Endodermal cell (in vitro differentiated cells): ENCODE data around the gene ARHGEF6. TPM values are rescaled to one million over a fixed set of nuclear protein-coding genes. Genes with fewer than 3 reads are reported as not detected.

ENCODE experiments used
- DNase-seq: peaks from one replicate; pipeline ENCODE4 v3.0.0-alpha.2; 2017
- H3K27ac ChIP-seq: 2 replicates; pipeline ENCODE4 v1.5.1; 2013; ENCODE audit warnings: mild to moderate bottlenecking, low read depth, low read length, moderate library complexity
- H3K27me3 ChIP-seq: 2 replicates; pipeline ENCODE4 v1.6.1; 2013; ENCODE audit warnings: mild to moderate bottlenecking, low read length, moderate library complexity; ENCODE audit not compliant: insufficient read depth, control insufficient read depth, poor library complexity, severe bottlenecking
- H3K36me3 ChIP-seq: 2 replicates; pipeline ENCODE4 v1.7.0; 2013; ENCODE audit warnings: mild to moderate bottlenecking, low read length, moderate library complexity; ENCODE audit not compliant: control insufficient read depth, insufficient read depth
- H3K4me1 ChIP-seq: one replicate; pipeline ENCODE4 v1.7.0; 2013; ENCODE audit warnings: low read length; ENCODE audit not compliant: control insufficient read depth, insufficient read depth
- H3K4me3 ChIP-seq: 2 replicates; pipeline ENCODE4 v1.5.1; 2013; ENCODE audit warnings: mild to moderate bottlenecking, low read length, moderate library complexity
- H3K9ac ChIP-seq: 2 replicates; pipeline ENCODE4 v1.6.1; 2013; ENCODE audit warnings: mild to moderate bottlenecking, low read length, moderate library complexity; ENCODE audit not compliant: poor library complexity, severe bottlenecking; ENCODE audit errors: extremely low read depth
- H3K9me3 ChIP-seq: 2 replicates; pipeline ENCODE4 v1.6.1; 2013; ENCODE audit warnings: mild to moderate bottlenecking, low read length, moderate library complexity; ENCODE audit not compliant: control insufficient read depth
- H3K27ac Mint-ChIP-seq: 2 replicates; pipeline ENCODE4 v1.8.0; 2020; ENCODE audit warnings: mixed read lengths
- H3K27me3 Mint-ChIP-seq: 2 replicates; pipeline ENCODE4 v1.8.0; 2021; ENCODE audit warnings: mild to moderate bottlenecking, mixed read lengths; ENCODE audit not compliant: insufficient read depth
- H3K36me3 Mint-ChIP-seq: 2 replicates; pipeline ENCODE4 v1.8.0; 2020; ENCODE audit warnings: low read depth, mixed read lengths
- H3K4me1 Mint-ChIP-seq: 2 replicates; pipeline ENCODE4 v1.8.0; 2020; ENCODE audit warnings: mixed read lengths
- H3K4me3 Mint-ChIP-seq: 2 replicates; pipeline ENCODE4 v1.8.0; 2020; ENCODE audit warnings: mild to moderate bottlenecking, moderate library complexity, mixed read lengths
- H3K9me3 Mint-ChIP-seq: 2 replicates; pipeline ENCODE4 v1.8.0; 2020; ENCODE audit warnings: mild to moderate bottlenecking, mixed read lengths
- CTCF ChIP-seq: fragments of 200-600 bp; sonication (generic); conservative IDR thresholded peaks from 2 replicates; pipeline ENCODE4 v1.5.0; 2021; ENCODE audit warnings: antibody characterized with exemption, mild to moderate bottlenecking
- WGBS, 2 experiments: methylation state at CpG; one replicate each; pipeline versions ENCODE4 v1.1.5 to v1.1.7; 2013; ENCODE audit warnings: missing lambda C conversion rate in 2 of 2, mixed read lengths in 1 of 2; ENCODE audit not compliant: insufficient coverage in 1 of 2, insufficient read length in 1 of 2; 5-methylcytosine and 5-hydroxymethylcytosine counted together
- total RNA-seq, 2 donors: library from RNA; stranded (reverse); fragmentation: NEBNext Ultra II Directional in 1 of 2; extraction: Animal tissue kit (Norgen Biotek cat#: 25700) in 1 of 2; gene quantifications; 2 replicates in 1 of 2; 3 replicates in 1 of 2; pipeline ENCODE4 v1.2.1, GENCODE V29; 2021

ARHGEF6 gene
- total RNA-seq, 2 donors from 2014 or later: 1.8 to 2.7 TPM

DNA sequence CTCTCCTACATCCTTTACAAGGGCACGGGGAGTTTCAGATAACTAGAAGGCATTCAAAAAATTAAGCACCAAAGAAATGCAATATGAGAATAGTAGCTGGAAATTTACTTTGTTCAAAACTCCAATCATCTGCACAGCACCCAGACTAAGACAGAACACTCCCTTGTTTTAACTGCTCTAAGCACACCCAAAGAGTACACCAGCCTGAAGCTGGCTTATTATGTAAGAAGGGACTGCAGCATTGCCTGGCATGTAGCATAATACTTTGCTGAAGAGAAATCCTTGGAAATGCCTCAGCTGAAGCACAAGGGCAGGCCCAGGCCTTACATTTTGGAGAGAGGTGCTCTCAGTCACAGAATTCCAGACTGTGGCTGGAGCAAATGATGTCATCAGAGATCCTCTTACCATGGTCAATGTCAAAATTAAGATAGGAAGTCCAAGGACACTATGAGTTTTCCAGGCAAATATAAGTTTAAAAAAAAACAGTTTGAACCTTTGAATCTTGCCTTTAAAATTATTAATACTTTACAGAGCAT, 14.8 kb downstream of the ARHGEF6 start:
- Mint-ChIP-seq H3K27ac (no peak overlapping the region), H3K4me1 (no peaks in the 10 kb centered on the region), H3K4me3 (no peak overlapping the region), H3K9me3 (peaks cover 51% of the 10 kb centered on the region), H3K27me3 (peaks cover 11% of the 10 kb centered on the region), H3K36me3 (no peaks in the 10 kb centered on the region)
- TF ChIP-seq CTCF: no peak
- H3K4me3 ChIP-seq: no peak overlapping the region
- H3K4me1 ChIP-seq: no peaks in the 10 kb centered on the region
- H3K36me3 ChIP-seq: no peaks in the 10 kb centered on the region
- WGBS, 2 experiments: no CpG with 5 or more reads among the region's 1 CpG
- H3K27me3 ChIP-seq: peaks cover 23% of the 10 kb centered on the region
- DNase-seq: no peak
- no peak overlapping the region for H3K9ac ChIP-seq
- H3K9me3 ChIP-seq: no peaks in the 10 kb centered on the region
- H3K27ac ChIP-seq: no peak overlapping the region

DNA sequence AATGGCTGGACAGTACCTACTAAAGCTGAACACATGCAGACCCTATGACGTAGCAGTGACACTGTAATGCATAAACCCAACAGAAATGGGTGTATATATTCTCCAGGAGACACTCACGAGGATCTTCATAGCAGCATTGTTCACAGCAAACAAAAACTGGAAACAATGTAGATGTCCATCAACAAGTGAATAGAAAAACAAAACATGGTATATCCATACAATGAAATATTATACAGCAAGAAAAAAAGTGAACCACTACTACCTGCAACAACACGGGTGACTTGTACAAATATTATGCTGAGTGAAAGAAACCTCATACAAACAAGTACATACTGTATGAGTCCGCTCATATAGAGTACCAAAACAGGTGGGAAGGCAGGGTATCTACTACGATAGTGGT, 16.5 kb downstream of the ARHGEF6 start:
- no peaks in the 10 kb centered on the region for H3K36me3 Mint-ChIP-seq
- Histone ChIP-seq H3K36me3 (no peaks in the 10 kb centered on the region), H3K9me3 (no peaks in the 10 kb centered on the region), H3K9ac (no peak overlapping the region), H3K4me3 (no peak overlapping the region), H3K27me3 (peaks cover 23% of the 10 kb centered on the region), H3K4me1 (no peaks in the 10 kb centered on the region), H3K27ac (no peak overlapping the region)
- H3K4me3 Mint-ChIP-seq: no peak overlapping the region
- no peaks in the 10 kb centered on the region for H3K4me1 Mint-ChIP-seq
- H3K9me3 Mint-ChIP-seq: peaks cover 54% of the 10 kb centered on the region
- TF ChIP-seq CTCF: no peak
- no peak overlapping the region for H3K27ac Mint-ChIP-seq
- no peak for DNase-seq
- H3K27me3 Mint-ChIP-seq: peaks cover 11% of the 10 kb centered on the region
- WGBS, 2 experiments: 95 to 100% methylated on average over 2 to 4 of the region's 5 CpGs

- 80 to 100% methylated on average over 1 of the region's 2 CpGs for WGBS, 2 experiments
- no peaks in the 10 kb centered on the region for H3K9me3 ChIP-seq
- Mint-ChIP-seq H3K4me1 (no peaks in the 10 kb centered on the region), H3K27ac (no peak overlapping the region), H3K4me3 (no peak overlapping the region), H3K9me3 (peaks cover 49% of the 10 kb centered on the region), H3K27me3 (peaks cover 11% of the 10 kb centered on the region), H3K36me3 (no peaks in the 10 kb centered on the region)
- TF ChIP-seq CTCF: no peak
- H3K36me3 ChIP-seq: no peaks in the 10 kb centered on the region
- no peak overlapping the region for H3K27ac ChIP-seq
- no peak overlapping the region for H3K4me3 ChIP-seq
- no peak for DNase-seq
- H3K9ac ChIP-seq: no peak overlapping the region
- no peaks in the 10 kb centered on the region for H3K4me1 ChIP-seq
- H3K27me3 ChIP-seq: peaks cover 23% of the 10 kb centered on the region
These were observed 17.8 kb downstream of the ARHGEF6 start for GRCh38 chrX:136762820-136763452.
